SJSA1 (cell line): ENCODE results near the gene PRRT2. TPM values are rescaled to one million over a fixed set of nuclear protein-coding genes. Genes with fewer than 3 reads are reported as not detected.
A peak's percentile ranks its signal among the peaks of the same experiment; 100 is the strongest.

Experiments
- DNase-seq, 2 experiments: peaks; one replicate each; pipeline ENCODE4 v3.0.0-alpha.2; 2015 to 2020; ENCODE audit warnings: low spot score in 2 of 2, low read depth in 1 of 2
- H3K27ac ChIP-seq: fragments of 250-450 bp; sonication (Bioruptor Pico); 2 replicates; pipeline ENCODE4 v1.5.1; 2020; ENCODE audit warnings: mild to moderate bottlenecking, moderate library complexity
- H3K27me3 ChIP-seq: fragments of 250-450 bp; sonication (Bioruptor Pico); replicated peaks from 2 replicates; pipeline ENCODE4 v1.5.1; 2020; ENCODE audit warnings: mild to moderate bottlenecking, moderate library complexity
- H3K36me3 ChIP-seq: fragments of 250-450 bp; sonication (Bioruptor Pico); 2 replicates; pipeline ENCODE4 v1.5.1; 2020; ENCODE audit warnings: mild to moderate bottlenecking
- H3K4me1 ChIP-seq: fragments of 250-450 bp; sonication (Bioruptor Pico); replicated peaks from 2 replicates; pipeline ENCODE4 v1.6.1; 2021; ENCODE audit warnings: mild to moderate bottlenecking
- H3K4me3 ChIP-seq: fragments of 250-450 bp; sonication (Bioruptor Pico); 2 replicates; pipeline ENCODE4 v1.5.1; 2020; ENCODE audit warnings: mild to moderate bottlenecking
- H3K9me3 ChIP-seq: fragments of 250-450 bp; sonication (Bioruptor Pico); replicated peaks from 2 replicates; pipeline ENCODE4 v1.5.1; 2020; ENCODE audit warnings: mild to moderate bottlenecking
- total RNA-seq: library from RNA; depleted of rRNA; stranded (reverse); fragments of >200 nt; shearing (Covaris generic); gene quantifications from 2 replicates; pipeline ENCODE4 v1.2.3, GENCODE V29; 2014; rRNA removed

PRRT2 gene
- total RNA-seq, 1 experiment from 2014 or later, result 0.11 TPM

- Histone ChIP-seq H3K27ac (no peak overlapping the region), H3K9me3 (no peaks in the 10 kb centered on the region), H3K36me3 (peaks cover 33% of the 10 kb centered on the region), H3K4me3 (peak overlapping the region; percentile 70), H3K27me3 (no peaks in the 10 kb centered on the region), H3K4me1 (peaks cover 9% of the 10 kb centered on the region; the same call in 1 of the 2 replicates)
- DNase-seq, result peak in 1 of 2 experiments; percentile 2
Observed at GRCh38 chr16:29862383-29862883, 50.4 kb downstream of the PRRT2 start.

GRCh38 chr16:29862884-29863668, 51.1 kb downstream of the PRRT2 start, which contains the start of gene CDIPT:
CDIPT (minus strand) TSS chr16:29863226; CDS start chr16:29862857, 369 bp downstream.
- H3K36me3 ChIP-seq, result peaks cover 33% of the 10 kb centered on the region
- peak within 1 kb of the TSS; percentile 70 for H3K4me3 ChIP-seq
- H3K27ac ChIP-seq, result peak within 1 kb of the TSS; percentile 97
- H3K9me3 ChIP-seq, result no peaks in the 10 kb centered on the region
- DNase-seq, result peak; percentile 96 to 99
- H3K27me3 ChIP-seq, result no peaks in the 10 kb centered on the region
- H3K4me1 ChIP-seq, result peaks cover 9% of the 10 kb centered on the region; the same call in 1 of the 2 replicates

GRCh38 chr16:29863669-29863984, 51.6 kb downstream of the PRRT2 start:
- DNase-seq, result no peak
- H3K9me3 ChIP-seq, result no peaks in the 10 kb centered on the region
- no peaks in the 10 kb centered on the region for H3K27me3 ChIP-seq
- peaks cover 9% of the 10 kb centered on the region; the same call in 1 of the 2 replicates for H3K4me1 ChIP-seq
- peak overlapping the region; percentile 70 for H3K4me3 ChIP-seq
- H3K27ac ChIP-seq, result no peak overlapping the region
- H3K36me3 ChIP-seq, result peaks cover 29% of the 10 kb centered on the region

DNA sequence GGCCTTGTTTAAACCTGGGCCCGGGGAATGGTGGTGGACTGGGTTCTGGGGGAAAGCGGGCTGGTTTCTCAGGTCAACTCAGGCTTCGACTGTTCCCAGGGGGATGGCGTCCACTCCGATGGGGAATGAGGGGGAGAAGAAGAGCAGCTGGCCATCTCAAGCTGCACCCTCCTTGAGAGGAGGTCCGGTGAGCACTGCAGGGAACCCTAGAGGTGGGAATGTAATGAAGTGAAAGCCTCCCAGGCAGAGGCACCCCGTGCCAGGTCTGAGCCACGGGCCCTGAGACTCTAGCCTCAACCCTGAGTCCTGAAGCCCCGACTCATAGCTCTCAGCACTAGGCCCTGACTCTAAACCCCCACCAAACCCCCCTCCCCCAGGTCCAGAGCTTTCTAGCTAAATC, 52.2 kb downstream of the PRRT2 start:
- Histone ChIP-seq H3K4me1 (peaks cover 9% of the 10 kb centered on the region; the same call in 1 of the 2 replicates), H3K9me3 (no peaks in the 10 kb centered on the region), H3K27me3 (no peaks in the 10 kb centered on the region), H3K4me3 (no peak overlapping the region), H3K27ac (no peak overlapping the region), H3K36me3 (peaks cover 23% of the 10 kb centered on the region)
- DNase-seq, result no peak

Other genes with a start within 250 kb of the PRRT2 start
- gene SPN, start 148.9 kb upstream of the PRRT2 start, total RNA-seq, result not detected in 2 replicates
- gene QPRT, start 133.0 kb upstream of the PRRT2 start, total RNA-seq, result 0.13 and 1.9 TPM in 2 replicates
- not detected in 2 replicates for gene C16orf54, start 66.2 kb upstream of the PRRT2 start, total RNA-seq
- not detected in 2 replicates for gene ZG16, start 33.9 kb upstream of the PRRT2 start, total RNA-seq
- 95.3 and 137 TPM in 2 replicates for gene KIF22, start 21.4 kb upstream of the PRRT2 start, total RNA-seq
- gene MAZ, start 5.7 kb upstream of the PRRT2 start, total RNA-seq, result 237 and 331 TPM in 2 replicates
- 39.3 and 66.0 TPM in 2 replicates for gene PAGR1, start 4.0 kb downstream of the PRRT2 start, total RNA-seq
- 138 and 149 TPM in 2 replicates for gene MVP, start 8.3 kb downstream of the PRRT2 start, total RNA-seq
- gene CDIPT, start 51.0 kb downstream of the PRRT2 start, total RNA-seq, result 59.9 and 71.6 TPM in 2 replicates
- gene SEZ6L2, start 87.4 kb downstream of the PRRT2 start, total RNA-seq, result 13.2 and 13.8 TPM in 2 replicates
- 3.7 and 8.8 TPM in 2 replicates for gene ASPHD1, start 88.3 kb downstream of the PRRT2 start, total RNA-seq
- gene KCTD13, start 114.0 kb downstream of the PRRT2 start, total RNA-seq, result 10.2 and 43.8 TPM in 2 replicates
- gene TMEM219, start 149.9 kb downstream of the PRRT2 start, total RNA-seq, result 86.2 and 143 TPM in 2 replicates
- 55.7 and 65.8 TPM in 2 replicates for gene TAOK2, start 161.7 kb downstream of the PRRT2 start, total RNA-seq
- 20.3 and 28.0 TPM in 2 replicates for gene HIRIP3, start 183.4 kb downstream of the PRRT2 start, total RNA-seq
- 92.7 and 93.4 TPM in 2 replicates for gene INO80E, start 184.0 kb downstream of the PRRT2 start, total RNA-seq
- gene DOC2A, start 198.8 kb downstream of the PRRT2 start, total RNA-seq, result not detected in 2 replicates
- gene C16orf92, start 211.0 kb downstream of the PRRT2 start, total RNA-seq, result not detected in 2 replicates
- 0.55 and 3.1 TPM in 2 replicates for gene TLCD3B, start 219.1 kb downstream of the PRRT2 start, total RNA-seq